Measurements from ENCODE around the gene LRP1. TPM values are rescaled to one million over a fixed set of nuclear protein-coding genes. Genes with fewer than 3 reads are reported as not detected.

Gene LRP1
- total and polyA plus RNA-seq, 2 of the 13 experiments (the other 11 are each of a cell fraction or from before 2014, with no cell fraction given), result 14.7 to 30.8 TPM

GRCh38 chr12:57235017-57235727 is 106.9 kb downstream of the LRP1 start (continued):
- TF ChIP-seq ZBTB4 (CRISPR knock-in tag; IDR thresholded peaks at IDR 0.05; ENCODE audit: borderline replicate concordance), result no peak; the same call in 1 of the 2 replicates
- TF ChIP-seq PATZ1 (CRISPR knock-in tag; IDR thresholded peaks at IDR 0.05), result peak; percentile 48; the same call in 1 of the 2 replicates
- TF ChIP-seq PAX8 (CRISPR knock-in tag; IDR thresholded peaks at IDR 0.05; ENCODE audit: borderline replicate concordance), result no peak
- TF ChIP-seq SIN3B (IDR thresholded peaks at IDR 0.05; ENCODE audit: low read length), result no peak
- no peak for TF ChIP-seq PITX1 (CRISPR knock-in tag; IDR thresholded peaks at IDR 0.05)
- no peak for TF ChIP-seq SKIL (CRISPR knock-in tag; IDR thresholded peaks at IDR 0.05; ENCODE audit: borderline replicate concordance)
- no peak for TF ChIP-seq GTF2F1 (IDR thresholded peaks at IDR 0.05; ENCODE audit: low read length)
- TF ChIP-seq PLSCR1 (CRISPR knock-in tag; IDR thresholded peaks at IDR 0.05; ENCODE audit: borderline replicate concordance), result no peak
- peak; percentile 31; the same call in 1 of the 2 replicates for TF ChIP-seq THAP9 (CRISPR knock-in tag; IDR thresholded peaks at IDR 0.05; ENCODE audit: borderline replicate concordance)
- TF ChIP-seq TOE1 (CRISPR knock-in tag; IDR thresholded peaks at IDR 0.05), result no peak
- TF ChIP-seq MATR3 (CRISPR knock-in tag; IDR thresholded peaks at IDR 0.05), result no peak
- no peak for TF ChIP-seq BCLAF1 (IDR thresholded peaks at IDR 0.05)
- peak; percentile 54; the same call in 1 of the 2 replicates for TF ChIP-seq NR2F6 (IDR thresholded peaks at IDR 0.05)
- peak; percentile 77 for TF ChIP-seq NR2F6 (CRISPR knock-in tag; IDR thresholded peaks at IDR 0.05)

All from HepG2 (cell line).